Stimulated activated CD8-positive, alpha-beta memory T cell treated with anti-CD3 and anti-CD28 coated beads, Interleukin-15, amount 100 ng/mL, for 1 hour (primary cell): ENCODE data around the gene TTC23.

ENCODE experiments used
- DNase-seq: peaks from one replicate; pipeline ENCODE4 v3.0.0-alpha.2; 2020; ENCODE audit warnings: low read depth

Gene TTC23

DNA sequence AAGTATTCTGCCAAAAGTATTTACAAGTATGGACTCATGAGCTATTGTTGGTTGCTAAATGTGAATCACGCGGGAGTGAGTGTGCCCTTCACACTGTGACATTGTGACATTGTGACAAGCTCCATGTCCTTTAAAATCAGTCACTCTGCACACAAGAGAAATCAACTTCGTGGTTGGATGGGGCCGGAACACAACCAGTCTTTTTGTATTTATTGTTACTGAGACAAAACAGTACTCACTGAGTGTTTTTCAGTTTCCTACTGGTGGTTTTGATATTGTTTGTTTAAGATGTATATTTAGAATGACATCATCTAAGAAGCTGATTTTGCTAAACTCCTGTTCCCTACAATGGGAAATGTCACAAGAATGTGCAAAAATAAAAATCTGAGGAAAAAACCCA is 114.2 kb downstream of the TTC23 start:
- DNase-seq = no peak

DNA sequence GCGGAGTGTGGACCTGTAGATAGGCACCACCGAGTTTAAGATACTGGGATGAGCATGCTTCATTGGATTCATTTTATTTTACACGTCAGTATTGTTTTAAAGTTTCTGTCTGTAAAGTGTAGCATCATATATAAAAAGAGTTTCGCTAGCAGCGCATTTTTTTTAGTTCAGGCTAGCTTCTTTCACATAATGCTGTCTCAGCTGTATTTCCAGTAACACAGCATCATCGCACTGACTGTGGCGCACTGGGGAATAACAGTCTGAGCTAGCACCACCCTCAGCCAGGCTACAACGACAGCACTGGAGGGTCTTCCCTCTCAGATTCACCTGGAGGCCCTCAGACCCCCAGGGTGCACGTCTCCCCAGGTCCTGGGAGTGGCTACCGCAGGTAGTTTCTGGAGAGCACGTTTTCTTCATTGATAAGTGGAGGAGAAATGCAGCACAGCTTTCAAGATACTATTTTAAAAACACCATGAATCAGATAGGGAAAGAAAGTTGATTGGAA is 115.0 kb downstream of the TTC23 start:
- DNase-seq = no peak

DNA sequence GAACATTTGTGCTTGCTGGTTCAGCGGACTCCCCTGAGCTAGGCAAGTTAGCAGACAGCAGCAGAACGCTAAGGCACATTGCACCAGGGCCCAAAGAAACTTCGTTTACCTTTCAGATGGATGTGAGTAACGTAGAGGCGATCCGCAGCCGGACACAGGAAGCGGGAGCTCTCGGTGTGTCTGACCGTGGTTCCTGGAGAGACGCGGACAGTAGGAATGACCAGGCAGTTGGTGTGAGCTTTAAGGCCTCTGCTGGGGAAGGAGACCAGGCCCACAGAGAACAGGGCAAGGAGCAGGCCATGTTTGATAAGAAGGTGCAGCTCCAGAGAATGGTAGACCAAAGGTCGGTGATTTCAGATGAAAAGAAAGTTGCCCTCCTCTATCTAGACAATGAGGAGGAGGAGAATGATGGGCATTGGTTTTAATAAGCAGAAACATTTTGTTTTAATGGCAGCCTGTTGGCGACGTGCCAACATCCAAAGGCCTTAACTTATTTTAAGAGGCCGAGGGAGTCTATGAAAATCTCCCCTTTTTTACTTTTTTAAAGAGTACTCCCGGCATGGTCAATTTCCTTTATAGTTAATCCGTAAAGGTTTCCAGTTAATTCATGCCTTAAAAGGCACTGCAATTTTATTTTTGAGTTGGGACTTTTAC is 116.6 kb downstream of the TTC23 start:
- DNase-seq = no peak

DNA sequence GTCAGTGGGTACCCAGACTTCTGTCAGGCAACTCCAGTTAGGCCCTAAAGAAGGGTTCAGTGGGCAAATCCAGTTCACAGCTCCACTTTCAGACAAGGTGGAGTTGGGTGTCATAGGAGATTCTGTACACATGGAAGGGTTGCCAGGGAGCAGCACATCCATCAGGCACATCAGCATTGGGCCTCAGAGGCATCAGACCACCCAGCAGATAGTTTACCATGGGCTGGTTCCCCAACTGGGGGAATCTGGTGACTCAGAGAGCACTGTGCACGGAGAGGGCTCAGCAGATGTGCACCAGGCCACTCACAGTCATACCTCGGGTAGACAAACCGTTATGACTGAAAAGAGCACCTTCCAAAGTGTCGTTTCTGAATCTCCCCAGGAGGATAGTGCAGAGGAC is 117.3 kb downstream of the TTC23 start:
- no peak for DNase-seq

DNA sequence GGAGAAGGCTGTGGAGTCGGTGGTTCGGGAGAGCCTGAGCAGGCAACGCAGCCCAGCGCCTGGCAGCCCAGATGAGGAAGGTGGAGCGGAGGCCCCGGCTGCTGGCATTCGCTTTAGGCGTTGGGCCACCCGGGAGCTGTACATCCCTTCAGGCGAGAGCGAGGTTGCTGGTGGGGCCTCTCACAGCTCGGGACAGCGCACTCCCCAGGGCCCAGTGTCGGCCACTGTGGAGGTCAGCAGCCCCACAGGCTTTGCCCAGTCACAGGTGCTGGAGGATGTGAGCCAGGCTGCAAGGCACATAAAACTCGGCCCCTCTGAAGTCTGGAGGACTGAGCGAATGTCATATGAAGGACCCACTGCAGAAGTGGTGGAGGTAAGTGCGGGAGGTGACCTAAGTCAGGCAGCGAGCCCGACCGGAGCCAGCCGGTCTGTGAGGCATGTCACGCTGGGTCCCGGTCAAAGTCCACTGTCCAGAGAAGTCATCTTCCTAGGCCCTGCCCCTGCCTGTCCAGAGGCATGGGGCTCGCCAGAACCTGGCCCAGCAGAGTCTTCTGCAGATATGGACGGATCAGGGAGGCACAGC is 117.8 kb downstream of the TTC23 start:
- DNase-seq = no peak

DNA sequence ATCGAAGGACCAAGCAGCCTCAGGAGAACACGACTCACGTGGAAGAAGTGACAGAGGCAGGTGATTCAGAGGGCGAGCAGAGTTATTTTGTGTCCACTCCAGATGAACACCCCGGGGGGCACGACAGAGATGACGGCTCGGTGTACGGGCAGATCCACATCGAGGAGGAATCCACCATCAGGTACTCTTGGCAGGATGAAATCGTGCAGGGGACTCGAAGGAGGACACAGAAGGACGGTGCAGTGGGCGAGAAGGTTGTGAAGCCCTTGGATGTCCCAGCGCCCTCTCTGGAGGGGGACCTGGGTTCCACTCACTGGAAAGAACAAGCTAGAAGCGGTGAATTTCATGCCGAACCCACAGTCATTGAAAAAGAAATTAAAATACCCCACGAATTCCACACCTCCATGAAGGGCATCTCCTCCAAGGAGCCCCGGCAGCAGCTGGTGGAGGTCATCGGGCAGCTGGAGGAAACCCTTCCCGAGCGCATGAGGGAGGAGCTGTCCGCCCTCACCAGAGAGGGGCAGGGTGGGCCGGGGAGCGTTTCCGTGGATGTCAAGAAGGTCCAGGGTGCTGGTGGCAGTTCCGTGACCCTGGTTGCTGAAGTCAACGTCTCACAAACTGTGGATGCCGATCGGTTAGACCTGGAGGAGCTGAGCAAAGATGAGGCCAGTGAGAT is 118.5 kb downstream of the TTC23 start:
- DNase-seq = no peak

DNA sequence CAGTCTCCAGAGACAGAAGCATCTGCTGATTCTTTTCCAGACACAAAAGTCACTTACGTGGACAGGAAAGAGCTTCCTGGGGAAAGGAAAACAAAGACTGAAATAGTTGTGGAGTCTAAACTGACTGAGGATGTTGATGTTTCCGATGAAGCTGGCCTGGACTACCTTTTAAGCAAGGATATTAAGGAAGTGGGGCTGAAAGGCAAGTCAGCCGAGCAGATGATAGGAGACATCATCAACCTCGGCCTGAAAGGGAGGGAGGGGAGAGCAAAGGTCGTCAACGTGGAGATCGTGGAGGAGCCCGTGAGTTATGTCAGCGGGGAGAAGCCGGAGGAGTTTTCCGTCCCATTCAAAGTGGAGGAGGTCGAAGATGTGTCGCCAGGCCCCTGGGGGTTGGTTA is 119.1 kb downstream of the TTC23 start:
- no peak for DNase-seq

DNA sequence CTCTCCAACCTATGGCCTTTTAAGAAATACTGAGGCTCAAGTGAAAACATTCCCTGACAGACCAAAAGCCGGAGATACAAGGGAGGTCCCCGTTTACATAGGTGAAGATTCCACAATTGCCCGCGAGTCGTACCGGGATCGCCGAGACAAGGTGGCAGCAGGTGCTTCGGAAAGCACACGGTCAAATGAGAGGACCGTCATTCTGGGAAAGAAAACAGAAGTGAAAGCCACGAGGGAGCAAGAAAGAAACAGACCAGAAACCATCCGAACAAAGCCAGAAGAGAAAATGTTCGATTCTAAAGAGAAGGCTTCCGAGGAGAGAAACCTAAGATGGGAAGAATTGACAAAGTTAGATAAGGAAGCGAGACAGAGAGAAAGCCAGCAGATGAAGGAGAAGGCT is 119.7 kb downstream of the TTC23 start:
- DNase-seq = no peak

DNA sequence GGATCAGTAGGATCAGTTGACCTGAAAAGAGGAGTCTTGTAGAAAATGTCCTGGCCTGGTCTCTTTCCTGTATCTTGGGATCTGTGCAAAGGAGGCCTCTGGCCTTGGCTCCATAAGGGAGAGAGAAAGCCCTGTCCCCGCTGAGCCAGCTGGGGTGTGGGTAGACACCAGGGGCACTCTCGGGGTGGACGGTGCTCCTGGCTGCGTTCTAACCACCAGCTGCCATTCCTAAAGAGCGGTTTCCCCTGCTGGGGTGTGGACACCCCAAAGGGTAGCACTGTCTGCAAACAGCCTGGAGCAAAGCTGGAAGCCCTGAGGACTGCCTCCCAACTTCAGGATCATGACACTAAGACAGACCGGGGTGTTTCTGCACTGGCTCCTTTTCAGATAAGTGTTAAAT is 121.0 kb downstream of the TTC23 start:
- DNase-seq = no peak

DNA sequence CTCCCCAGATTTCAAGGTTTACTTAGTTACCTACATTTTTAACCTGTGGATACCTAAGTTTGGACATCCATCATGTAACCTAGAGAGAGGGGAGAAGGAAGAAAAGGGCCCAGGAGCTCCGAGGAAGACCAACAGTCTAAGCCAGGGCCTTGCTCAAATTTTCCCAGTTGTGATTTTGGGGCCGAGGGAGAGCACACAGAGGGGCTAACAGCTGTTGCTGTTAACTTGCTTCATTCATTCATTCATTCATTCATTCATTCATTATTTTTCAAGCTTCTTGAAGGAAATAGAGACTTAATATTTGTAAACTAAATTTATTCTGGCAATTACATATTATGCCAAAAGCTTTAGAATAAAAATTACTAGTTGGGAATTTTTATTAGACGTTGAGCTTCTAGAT is 121.6 kb downstream of the TTC23 start:
- DNase-seq = no peak

DNA sequence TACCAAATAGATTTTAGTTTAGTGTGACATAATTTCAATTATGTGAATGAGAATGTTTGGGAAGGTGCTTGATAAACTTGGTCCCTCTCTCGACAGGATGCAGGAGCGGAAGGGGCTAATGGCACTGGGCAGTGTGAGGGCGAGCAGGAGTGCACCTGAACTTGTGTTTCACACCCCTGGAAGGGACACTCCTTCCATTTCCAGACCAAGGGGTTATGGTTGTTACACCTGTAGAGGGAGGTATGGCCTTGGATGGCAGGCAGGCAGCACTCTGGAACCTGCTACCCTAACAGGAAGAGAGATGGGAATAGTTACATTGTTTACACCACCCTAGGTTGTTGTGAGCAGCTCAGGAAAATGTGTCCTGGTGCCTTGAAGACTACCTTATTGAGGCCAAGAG is 122.5 kb downstream of the TTC23 start:
- no peak for DNase-seq

DNA sequence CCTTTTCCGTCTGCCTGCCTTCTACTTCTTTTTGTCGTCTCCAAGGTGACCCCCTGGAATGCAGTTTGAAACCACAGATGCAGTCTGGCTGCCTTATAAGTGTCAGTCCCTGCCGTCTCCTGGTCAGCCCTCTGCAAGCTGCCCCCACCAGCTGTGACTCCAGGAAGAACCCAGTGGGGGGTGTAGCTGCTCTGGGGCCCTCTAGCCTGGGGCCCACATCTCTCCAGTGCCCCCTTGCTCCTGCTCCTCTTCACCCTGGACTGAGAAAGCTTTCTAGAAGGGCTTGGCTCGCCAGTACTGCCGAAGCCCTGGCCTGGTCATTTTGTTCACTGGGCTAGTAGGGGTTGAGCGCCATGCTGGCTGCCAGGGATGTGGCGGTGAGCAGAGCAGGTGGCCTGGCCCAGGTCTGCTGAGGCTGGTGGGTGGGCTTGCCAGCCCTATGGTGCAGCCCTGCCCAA is 123.2 kb downstream of the TTC23 start:
- no peak for DNase-seq

DNA sequence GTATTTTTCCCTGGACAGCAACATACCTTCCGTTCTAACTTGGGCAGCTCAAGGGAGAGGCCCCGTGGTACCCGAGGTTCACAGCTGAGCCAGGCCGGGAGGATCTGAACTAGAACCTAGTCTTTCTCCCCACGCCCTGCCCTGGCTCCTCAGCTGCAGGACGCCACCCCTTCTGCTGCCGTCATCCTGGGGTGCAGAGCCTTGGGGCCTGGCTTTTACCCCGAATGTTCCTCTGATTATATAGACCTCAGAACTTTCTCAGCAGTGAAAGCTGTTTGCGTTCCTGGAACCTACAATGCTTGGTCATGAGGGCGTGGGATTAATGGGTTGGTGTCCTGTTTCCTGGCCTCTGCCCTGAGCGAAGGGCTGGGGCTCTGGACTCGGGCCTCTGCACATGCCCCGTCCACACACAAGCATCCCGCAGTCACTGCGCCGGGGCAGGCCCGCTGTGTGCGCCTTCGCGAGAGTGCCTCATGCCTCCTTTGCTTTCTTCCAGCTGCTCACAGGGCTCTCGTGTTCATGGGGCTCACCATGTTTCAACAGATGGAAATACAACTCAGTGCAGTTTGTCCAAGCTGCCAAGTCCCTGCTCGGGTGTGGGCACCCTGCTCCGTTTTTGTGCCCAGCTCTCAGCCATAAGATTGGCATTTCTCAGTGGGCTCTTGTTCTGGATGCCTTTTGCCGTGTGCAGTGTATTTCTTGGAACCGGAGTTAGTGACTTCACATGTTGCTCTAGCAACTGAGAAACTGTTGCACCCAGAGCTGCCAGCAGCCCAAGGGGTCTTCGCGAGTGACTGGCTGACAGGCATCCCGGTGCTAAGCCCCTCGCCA is 124.1 kb downstream of the TTC23 start:
- no peak for DNase-seq

DNA sequence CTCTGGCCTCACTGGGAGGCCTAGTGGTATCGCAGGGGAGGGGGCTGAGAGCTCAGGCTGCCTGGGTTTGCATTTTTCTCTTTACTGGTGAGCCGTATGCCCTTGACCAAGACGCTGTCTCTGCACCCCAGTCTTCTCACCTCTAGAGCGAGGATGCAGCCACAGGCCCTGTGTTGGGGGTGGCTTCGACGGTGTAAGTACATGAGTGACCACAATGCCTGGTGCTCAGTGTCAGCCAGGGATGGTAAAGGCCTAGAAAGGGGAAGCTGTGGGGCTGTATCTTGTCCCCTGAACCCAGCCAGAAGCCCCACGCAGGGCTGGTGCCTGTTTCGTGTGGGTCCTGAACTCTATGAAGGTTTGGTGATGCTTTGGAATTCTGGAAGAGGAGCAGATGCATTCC is 124.7 kb downstream of the TTC23 start:
- DNase-seq = no peak

DNA sequence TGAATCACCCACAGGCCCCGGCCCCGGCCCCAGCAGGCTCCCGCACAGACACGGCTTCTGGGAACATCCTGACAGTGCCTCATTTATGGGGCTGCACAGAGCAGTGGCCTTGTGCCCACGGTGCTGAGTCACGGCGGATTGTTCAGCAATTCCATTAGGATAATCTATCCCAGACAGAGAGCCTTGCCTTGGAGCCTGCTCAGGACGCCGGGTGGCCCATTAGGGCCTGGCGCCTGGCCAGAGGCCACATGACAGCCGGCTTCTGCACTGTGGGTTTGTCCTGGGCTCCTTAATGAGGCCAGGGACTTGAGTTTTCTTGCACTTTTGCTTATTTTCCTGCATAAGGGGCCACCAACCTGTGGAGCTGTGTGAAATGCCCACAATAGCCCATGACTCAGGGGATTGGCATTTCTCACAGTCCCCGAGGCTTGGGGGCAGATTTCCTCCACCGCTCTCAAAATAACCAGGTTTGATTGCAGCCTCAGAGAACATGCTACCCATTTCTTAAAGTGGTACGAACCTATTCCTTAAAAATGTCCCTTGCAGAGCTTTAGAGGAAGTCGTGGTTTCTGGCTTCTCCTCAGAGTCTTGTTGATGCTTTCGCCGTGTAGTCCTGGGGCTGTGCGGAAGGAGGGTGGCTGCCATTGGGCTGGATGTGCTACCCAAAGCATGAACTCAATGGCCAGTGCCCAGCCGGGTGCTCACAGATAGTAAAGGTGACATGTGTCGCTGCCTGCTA is 125.5 kb downstream of the TTC23 start:
- DNase-seq = no peak

DNA sequence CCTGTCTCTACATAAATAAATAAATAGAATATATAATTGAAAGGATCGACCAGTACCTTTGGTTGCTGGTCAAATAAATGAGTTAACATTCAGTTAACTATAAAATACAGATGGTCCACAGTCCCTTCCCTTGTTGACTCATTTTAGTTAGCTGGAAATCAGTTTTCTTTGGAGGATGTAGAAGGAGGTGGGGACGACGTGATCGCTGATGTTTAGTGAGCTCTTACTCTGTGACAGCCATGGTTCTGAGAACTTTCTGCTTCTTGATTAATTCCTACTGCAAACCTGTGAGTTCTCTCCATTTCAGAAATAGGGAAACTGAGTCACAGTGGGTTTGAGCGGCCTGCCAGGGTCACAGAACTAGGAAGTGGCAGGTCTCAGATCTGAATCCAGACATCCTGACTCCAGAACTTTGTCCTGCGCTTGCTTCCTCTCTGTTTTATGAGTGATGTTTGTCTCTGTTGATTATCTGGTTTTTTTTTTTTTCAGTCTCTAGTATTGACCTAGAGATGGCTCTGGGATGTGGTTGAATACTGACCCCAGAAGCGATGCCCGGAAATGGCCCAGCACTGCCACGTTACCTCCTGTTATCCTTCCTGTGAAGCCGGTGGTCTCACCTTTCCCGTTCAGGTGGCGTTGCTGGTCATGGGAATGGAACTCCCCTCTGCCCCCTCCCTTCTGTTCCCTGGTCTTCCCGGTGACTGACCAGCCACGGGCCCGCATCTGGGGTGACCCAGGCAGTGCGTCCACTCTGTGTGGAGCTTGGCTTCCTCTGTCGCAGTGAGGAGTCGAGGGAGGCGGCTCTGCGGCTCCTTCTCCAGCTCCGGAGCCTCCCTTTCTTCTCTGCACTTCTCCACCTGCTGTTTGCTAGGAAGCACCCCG is 126.3 kb downstream of the TTC23 start:
- no peak for DNase-seq

DNA sequence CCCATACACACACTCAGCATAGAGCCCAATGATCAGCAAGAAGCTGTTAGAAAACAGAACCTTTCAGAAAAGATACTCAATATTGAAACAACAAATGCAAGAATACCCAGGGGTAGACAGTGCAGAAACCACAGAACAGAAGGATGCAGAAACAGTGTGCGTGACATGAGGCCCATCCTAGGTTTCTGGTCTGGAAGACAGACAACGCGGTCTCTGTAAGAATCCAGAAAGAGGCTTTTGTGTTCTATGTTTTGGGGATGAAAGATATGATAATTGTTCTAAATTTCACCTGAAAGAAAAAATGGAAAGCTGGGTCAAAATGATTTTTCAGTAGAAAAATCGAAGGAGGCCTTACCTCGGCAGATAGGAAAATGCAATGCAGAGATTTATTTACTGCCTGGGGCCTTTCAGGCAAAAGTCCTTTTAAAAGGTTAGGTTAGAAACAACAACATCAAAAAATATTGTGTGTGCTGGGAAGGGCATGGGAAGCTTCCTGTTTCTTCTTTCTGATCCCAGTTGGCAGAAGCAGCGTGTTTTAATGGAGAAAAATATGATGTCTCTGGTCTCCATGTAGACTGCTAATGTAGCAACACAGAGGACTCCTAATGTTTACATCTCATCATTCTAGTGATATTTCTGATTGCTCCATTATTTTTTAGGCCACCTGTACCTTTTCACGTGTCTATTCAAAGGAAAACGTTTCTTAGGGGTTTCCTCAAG is 127.5 kb downstream of the TTC23 start:
- no peak for DNase-seq

DNA sequence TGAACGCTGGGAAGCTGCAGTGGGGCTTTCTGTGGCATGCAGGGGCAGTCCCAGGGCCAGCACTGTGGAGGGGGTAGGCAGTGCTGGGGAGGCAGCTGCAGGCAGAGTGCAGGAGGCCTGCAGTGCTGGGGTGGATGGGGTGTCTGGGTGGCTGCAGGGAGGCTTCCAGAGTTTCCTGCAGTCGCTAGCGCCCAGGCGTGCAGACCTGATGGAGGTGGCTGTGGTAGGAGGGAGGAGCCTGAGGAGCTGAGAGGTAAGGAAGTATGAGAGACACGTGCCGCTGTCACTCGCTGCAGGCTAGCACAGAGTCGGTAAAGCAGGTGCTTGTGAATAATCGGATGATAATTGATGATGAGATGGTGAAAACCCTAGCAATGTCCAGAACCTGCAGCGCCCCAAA is 128.2 kb downstream of the TTC23 start:
- DNase-seq = no peak

DNA sequence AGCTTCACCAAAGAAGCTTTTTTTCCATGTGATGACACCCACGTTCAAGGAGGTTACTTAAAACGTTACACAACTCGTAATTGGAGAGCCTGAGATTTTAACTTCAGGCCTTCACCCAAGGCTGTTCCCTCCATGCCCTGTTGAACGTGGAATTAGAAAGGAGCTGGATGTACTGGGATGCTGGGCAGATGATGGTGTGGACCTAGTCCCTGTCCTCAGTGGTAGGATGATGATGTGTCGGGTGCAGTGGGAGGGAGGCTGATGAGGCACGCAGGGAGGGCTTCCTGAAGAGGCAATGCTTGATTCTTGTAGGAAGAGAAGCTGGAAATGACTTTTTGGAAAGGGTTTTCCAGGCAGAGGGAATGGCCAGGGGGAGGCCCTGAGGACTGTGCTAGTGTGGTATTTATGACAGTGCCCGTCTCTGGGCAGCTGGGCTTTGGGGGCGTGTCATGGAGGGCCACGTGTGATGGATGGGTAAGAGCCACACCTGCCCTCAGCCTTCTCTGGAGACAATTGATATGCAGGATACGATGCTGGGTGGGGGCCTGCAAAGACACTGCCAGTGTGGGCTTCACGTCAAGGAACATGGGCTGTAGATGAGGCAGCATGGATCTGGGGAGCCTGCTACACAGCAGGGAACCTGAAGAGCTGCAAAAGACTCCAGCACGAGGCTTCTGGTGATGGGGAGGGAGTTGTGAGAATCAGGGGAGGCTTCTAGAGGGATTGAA is 129.2 kb downstream of the TTC23 start:
- DNase-seq = no peak
